GM19463 (cell line): ENCODE data around the gene BFSP1.

ENCODE experiments used
- ATAC-seq: cut with Tn5 transposase; IDR thresholded peaks from one replicate; pipeline ENCODE4 v1.9.1; 2021; ENCODE audit warnings: mild to moderate bottlenecking, moderate library complexity; ENCODE audit not compliant: unreplicated experiment

BFSP1 gene

DNA sequence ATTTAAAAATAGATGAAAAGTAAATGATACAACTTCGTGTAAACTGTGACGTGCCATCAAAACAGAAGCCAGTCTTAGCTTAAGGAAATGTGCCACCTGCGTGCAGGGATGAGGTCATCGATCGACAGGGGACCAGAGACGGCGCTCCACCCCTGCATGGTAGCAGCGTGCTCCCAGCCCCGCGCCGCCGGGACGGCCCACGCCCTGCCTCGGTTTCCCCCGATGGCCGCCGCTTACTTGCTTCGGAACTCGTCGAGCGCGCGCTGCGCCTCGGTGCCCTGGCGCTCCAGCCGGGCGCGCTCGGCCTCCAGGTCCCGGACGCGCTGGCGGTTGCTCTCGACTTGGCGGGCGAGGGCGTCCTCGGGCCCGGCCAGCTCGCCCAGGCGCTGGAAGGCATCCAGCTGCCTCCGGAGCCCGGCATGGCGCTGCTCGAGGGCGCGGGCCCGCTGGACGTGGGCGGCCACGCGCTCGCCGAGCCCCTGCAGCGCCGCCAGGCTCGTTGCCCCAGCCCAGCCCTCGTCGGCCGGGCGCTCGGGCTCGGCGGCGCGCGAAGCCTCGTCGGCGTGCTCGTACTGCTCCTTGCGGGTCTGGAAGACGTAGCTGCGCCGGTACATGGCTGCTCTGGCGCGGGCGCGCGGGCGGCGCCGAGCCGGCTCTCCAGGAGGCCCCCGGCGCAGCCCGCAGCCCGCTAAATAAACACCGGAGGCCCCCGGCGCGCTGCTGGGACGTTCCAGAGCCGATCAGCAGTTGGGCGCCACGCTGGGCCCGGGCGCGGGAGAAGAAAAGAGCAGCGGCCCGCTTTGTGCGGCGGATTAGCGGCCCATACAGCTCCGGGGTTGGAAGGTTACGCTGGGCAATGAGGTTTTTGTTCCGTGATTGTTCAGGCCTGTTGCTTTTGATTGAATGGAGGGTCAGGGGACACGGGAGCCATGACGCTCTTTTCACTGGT, at the start of gene BFSP1:
Gene BFSP1 (minus strand): TSS at position 664 of the 949 bp plus-strand sequence. CDS start 50 bp downstream, at position 614.
- peak; percentile 58 for ATAC-seq

DNA sequence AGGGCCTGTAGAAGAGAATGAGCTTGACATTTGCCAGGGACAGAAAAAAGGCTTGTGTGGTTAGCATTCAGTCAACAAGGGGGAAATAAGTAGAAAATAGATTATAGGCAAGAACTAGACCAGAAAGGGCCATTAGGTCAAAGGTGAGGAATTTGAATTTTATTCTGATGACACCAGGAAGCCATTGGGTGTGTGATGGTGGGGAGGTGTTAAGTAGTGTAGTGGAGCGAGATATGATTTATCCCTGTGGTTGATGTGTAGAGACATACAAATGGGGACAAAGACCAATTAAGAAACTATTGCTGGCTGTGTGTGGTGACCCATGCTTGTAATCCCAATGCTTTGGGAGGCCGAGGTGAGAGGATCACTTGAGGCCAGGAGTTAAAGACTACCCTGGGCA, 49.7 kb upstream of the BFSP1 start:
- ATAC-seq: no peak

DNA sequence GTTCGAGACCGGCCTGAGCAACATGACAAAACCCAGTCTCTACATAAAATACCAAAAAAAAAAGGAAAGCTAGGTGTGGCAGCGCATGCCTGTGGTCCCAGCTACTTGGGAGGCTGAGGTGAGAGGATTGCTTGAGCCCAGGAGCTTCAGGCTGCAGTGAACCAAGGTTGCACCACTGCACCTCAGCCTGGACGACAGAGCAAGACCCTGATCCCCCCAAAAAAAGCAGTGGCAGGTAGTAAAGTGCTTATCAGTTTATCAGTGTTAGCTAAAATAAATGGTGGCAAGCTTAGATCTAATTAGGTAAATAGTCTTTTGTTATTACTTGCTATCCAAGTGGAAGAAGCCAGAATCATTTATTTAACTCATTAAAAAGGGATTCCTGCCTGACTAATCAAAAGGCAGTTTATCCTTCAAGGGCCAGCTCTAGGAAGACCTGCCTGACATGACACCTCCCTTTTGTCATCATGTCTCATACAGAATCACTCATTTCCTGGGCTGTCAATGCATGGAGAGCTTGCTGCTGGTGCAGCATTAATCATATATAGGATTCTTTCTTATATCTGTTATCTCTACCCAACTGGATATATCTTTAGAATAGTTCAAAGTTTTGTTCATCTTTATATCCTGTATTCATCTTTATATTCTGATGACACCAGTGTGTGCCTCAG, 48.3 kb upstream of the BFSP1 start:
- ATAC-seq: no peak

DNA sequence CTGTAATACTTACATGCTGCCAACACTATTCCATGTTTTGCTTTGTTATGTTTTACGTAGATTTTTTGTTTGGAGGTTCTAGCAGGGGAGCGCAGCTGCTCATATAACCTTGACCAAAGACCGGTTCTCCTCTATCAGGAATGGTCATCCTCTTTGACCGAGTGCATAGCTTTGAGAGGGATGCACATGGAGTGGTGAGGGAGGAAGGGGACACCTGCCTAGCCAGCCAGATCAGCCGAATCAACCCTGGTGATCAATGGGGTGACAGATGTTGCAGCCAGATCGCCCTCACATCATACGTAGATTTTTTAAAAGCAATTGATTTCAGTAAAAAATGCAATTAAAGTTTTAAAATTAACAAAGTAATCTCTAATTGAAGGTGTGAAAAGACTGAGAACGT, 45.0 kb upstream of the BFSP1 start:
- no peak for ATAC-seq

DNA sequence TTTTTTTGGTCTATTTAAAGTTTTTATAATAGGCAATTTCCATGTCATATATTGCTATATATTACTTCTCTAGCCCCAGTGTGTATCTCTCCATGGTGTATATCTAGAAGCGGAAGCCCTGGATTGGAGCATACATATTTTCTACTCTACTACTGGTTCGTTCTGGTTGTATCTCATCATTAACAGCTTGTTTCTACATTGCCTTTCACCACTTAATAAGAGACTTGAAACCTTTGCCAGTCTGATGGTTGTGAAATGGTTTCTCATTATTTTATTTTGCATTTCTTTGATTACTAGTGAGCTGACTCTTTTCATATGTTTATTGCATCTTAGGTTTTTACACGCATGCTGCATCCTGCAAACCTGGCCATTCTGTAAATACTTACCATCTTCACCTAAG, 42.3 kb upstream of the BFSP1 start:
- no peak for ATAC-seq

DNA sequence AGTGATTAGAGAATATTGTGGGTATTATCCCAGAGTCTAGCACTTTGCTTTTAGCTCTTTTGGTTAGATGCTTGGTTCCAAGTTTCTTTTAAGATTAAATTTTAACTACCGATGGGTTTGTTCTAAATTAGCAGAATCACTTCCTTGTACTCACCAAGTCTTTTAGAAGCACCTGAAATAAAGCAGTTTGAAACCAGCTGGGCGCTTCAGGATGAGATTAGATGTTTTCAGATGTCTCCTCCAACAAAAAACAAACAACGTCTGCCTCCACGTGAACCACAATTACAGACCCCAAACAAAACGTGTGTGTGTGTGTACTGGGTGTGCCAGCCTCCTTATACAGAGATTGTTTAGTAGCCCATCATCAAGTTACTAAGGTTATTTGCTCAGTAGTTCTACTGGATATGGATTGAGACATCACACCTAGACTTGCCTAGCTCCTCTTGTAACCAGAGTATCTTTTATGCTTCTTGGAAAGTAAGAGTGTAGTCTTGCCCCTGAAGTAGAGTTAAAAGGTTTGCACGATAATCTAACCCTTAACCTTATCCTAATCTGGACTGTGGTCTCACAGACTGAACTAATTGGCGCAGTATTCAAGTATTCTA, 41.0 kb upstream of the BFSP1 start:
- no peak for ATAC-seq

DNA sequence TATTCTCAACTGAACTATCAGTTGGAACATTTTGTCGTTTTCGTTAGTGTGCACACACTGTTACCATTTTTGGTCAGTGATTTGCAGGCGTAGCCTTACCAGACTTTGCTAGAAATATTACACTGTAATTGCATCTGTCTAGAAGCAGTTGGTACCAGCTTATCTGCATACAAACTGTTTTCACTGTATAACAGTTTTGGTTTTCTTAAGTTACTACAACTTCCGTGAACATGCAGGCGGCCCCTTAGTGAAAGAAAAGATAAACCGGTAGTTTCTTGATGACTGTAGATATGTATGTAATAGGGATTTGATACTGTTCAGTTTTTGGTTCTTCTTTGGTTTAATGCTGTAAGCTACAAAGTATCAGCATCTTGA, 40.0 kb upstream of the BFSP1 start:
- peak; percentile 23 for ATAC-seq

DNA sequence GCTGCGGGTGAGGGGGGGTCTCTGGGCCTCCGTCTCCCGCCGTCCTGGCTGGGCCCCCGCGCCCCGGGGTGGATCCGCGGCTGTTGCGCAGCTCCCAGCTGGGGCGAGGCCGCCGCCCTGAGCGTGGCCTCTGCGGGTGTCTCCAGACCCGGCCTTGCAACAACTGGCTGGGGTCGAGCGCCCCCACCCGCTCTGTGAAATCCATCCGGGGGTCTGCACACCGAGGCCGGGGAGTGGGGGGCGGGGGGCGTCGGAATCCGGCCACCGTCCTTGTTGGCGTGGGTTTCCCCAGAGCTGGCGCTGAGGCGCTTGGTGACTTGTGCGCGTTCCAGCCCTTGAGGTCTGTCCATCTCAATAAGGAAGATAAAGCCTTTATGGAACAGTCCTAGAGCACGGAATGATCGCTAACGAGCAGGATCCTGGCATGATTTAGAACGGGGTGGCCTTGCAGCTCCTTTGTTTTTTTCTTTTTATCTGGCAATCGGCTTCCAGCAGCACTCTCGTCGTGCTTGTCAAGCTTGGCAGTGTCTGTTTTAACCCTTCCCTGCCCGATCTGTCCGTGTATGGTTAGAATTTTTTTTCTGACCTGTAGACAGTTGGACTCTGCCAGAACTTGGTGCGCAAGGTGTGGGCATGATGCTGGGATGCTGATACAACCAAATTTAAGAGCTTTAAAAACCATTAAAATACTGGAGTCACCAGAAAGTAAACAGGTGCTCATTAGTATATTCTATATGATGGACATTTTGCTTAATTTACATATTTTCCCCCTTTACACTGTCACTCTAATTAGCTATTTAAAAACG, 39.4 kb upstream of the BFSP1 start:
- ATAC-seq: peak; percentile 29

DNA sequence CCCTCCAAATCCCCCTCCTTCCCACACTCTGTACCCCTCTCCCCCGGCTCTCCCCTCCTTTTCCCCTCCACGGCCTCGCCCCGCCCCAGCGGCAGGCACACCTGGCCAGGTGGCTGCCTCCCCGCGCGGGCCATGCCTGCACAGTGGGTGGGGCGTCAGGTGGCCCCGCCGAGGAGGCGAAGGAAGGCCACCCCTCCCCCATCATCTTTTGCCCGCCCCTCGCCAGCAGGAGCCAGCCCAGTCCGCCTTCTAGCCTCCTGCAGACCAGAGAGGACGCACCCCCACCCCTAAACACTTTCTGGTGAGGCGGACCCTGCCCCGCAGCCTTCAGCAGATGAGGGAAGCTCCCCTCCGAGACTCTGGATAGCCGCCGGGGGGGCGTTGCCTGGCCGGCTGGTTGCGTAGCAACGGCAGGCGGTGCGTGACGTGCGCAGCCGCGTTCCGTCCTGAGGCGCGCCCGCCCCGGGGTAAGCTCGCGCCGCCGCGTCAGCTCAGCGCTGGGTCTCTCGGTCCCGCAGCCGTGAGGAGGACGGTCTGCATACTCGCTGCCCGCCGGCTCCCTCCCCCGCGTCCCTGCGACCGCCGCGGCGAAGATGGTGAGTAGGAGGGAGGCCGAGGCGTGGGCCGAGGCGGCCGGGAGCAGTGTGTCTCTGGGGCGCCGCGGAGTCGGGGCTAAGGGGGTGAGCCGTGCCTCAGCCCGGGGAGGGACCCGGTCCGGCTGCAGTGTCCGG, 38.6 kb upstream of the BFSP1 start, which contains the start of gene DSTN:
Gene DSTN (plus strand): TSS at position 460 of the 731 bp plus-strand sequence. CDS start 134 bp downstream, at position 594.
- ATAC-seq: peak; percentile 93

DNA sequence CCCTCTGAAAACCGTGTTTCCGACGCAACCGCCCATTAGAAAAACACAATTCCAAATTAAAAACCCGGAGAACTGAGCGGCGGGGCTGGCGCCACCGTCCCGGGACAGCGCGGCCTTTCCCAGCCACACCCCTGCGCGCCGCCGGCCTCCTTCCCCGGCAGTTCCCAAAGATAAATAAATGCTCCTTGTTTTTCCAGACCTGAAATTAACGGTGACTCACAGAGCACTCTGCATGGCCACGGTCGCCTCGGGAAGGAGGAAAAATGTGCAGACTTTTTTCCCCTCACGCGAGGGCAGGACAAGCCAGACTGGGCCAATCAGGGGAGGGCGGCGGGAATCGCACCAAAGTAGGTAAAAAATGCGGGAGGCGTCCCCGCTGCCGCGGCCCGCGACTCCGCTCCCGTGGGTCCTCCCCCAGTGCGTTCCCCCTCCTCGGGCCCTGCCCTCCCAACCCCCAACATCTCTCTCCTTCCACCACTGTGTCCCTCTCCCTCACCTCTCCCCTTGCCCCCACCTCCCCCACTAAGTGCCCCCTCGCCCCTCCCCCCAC, 37.9 kb upstream of the BFSP1 start:
- no peak for ATAC-seq

DNA sequence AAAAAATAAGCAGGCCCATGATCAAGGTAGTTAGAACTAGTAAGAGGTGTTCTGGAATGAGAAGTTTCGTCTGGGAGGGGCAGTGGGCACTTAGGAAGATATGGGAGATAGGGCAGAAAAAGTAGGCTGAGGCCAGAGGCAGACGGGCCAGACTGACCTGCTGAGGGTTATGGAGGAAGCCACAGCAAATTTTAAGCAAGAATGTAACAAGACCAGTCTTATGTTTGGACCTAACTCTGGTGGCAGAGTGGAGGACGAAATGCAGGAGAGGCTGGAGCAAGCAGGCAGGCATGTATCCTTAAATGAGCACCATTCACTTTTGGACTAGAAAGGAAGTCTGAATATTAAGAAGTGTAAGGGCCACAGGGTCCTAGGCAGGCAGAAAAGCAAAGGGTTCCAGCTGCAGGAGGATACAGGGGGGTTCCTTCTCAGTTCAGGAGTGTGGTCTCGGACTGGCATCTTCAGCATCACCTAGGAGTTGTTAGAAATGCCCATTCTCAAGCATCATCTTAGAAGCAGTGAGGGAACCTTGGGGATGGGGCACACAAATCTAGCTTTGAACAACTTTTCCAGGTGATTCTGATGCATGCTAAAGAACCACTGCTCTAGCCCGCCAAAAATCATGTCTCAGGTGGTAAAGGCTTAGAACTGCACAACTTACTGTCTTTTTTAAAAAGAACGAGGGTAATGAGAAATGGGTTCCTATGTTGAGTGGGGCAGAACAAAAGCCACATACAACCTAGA, 37.0 kb upstream of the BFSP1 start:
- no peak for ATAC-seq

DNA sequence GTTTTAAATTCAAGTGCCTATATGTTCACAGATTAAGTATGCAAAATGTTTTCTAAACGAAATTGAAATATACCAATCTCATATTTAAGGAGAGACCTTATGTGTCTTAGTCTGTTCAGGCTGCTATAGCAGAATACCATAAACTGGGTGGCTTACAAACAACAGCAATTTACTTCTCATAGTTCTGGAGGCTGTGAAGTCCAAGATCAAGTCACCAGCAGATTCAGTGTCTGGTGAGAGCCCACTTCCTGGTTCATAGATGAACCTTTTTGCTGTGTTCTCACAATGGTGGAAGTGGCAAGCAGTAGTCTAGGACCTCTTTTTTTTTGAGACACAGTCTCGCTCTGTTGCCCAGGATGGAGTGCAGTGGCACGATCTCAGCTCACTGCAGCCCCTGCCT, 35.2 kb upstream of the BFSP1 start:
- ATAC-seq: no peak

DNA sequence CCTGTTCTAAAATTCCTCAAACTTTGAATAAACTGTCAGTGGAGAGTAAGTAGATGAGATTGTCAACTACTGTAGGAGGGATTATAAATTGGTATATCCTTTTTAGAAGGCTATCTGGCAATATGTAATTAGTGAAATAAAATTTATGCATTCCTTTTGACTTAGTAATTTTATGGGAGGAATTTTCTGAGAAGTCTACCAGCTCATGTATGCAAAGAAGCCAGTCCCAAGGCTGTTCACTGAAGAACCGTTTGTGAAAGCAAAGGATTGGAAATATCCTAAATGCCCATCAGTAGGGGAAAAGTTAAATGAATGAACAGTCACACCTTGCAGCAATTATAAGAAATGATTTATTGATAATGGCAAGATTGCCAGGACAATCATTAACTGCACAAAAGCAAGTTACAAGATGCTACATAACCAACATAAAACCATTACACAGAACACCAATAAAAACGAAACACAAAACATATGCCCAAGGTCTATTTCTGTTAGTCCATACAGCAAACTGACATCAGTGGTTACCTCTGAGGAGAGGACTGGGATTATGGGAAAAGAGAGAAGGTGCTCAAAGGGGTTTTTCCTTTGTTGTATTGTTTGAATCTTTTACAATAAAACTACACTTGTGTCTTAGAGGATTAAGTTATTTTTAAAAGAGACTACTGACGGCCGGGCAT, 34.1 kb upstream of the BFSP1 start:
- no peak for ATAC-seq

DNA sequence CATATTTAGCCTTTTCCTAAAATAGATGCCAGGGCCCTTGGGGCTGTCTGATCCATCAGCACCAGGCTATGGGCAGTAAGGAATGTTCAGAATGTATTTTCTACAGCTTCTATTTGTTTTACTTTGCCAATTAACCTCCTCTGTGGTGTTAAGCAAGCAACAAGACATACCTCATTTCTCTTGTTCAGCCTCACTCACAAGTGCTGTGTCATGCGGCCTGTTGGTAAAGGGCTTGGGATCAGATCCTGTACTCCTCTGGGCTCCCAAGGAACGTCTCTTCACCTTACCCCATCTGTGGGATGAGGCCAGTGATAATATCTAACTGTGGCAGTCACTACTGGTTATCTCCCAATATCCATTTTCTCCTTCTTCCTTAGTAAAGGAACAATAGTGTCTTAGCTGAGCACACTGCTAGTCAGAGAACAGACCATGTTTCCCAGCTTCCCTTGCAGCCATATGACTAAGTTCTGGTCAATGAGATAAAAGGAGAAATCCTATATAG, 31.7 kb upstream of the BFSP1 start:
- ATAC-seq: no peak

DNA sequence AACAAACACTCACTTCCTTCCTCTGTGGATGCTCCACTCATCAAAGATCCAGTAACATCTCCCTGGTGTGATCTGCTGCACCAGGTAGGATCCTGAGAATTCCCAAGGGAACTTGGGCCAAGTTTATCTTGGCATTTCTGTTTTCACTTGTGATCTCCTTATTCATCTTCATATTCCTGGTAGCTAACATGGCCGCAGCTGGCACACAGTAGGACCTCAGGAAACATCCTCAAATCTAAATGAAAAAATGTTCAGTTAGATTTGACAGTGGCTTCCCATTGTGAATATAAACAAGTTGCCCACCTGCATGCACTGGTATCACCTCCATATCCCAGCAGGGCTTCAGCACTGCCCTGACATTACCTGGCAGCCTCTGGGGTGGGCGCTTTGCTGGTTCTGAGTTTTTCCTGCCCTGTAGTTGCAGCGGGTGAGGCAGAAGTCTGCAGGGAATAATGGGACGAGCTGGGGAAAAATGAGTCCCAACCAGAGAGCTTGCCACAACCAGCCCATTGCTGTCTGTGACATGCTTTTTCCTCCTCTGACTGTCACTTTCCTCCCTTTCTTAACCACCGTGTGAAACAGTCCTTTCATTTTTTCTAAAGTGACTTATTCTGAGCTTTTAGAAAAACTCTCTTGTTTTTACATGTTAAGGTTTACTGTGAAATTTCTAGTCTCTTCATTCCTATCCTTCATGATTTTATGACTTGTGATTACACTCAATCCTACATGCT, 29.3 kb upstream of the BFSP1 start:
- no peak for ATAC-seq

DNA sequence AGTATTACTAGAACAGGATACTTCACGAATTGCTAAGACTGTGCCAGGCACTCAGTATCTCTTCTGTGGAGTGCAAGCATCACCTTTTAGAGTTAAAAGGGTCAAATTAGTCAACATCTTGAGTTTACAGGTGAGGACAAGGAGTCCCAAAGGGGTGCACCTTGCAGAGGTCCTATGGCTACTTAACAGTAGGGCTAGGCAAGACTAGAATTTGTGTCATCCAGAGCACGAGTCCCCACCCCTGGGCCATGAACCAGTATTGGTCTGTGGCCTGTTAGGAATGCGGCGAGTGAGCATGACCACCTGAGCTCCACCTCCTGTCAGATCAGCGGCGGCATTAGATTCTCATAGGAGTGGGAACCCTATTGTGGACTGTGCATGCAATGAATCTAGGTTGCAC, 28.2 kb upstream of the BFSP1 start:
- ATAC-seq: no peak

DNA sequence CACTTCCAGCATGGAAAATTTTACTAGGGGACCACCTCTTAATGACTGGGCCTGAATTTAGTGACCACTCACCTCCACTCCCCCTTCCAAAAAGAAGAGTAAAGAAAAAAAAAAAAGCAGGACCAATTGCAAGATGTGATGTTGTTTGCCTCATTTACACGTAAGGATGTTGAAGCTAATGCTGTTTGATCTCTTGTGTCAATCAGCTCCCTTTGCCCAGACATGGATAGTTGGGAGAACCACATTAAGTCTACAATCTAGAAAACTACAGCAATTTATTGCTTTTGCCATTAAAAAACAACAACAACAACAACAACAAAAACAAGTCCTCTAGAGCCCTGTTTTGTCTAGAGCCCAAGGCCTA, 27.7 kb upstream of the BFSP1 start:
- no peak for ATAC-seq
